ENCODE data around the gene HYCC1.

DNA sequence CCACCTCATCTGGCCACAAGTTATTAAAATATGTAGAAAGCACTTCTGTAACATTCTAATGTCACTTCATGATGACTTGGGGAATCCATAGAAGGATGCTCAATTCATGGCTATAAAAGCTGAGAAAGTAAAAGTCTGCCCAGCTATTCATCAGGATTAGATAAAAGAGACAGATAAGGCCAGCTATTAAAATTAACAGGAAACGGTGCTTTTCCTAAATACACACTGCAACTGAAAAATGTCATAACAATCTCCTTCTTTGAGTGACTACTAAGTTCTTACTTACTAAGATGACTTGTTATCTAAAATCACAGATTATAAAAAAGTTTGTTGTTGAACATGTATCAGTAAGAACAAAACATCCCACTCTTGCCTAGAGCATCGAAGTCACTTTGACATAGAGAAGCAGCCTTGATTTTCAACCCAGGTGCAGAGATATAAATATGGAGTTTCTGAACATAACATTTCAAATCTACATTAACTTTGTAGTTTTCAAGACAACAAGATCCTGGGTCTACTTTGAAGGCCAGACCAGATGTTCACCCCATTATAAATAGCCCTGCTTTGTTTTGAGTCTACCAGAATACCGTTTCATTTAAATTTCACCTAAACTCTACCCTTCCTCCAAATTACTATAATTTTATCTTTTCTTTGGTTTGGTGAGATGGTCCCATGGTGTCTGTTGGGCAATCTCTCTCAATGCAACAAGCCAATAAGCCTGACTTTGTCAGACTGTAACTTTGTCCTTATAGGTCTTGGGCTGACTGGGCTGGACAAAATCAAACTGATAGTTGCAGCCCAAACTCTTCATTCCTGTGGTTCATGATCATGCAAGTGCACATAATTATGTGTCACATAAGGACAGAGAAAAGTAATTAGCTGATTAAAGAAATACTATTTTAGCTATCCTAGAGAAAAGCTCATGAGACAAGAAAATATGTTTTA is 24.0 kb downstream of the HYCC1 start:
- TF ChIP-seq, protein P1, sequence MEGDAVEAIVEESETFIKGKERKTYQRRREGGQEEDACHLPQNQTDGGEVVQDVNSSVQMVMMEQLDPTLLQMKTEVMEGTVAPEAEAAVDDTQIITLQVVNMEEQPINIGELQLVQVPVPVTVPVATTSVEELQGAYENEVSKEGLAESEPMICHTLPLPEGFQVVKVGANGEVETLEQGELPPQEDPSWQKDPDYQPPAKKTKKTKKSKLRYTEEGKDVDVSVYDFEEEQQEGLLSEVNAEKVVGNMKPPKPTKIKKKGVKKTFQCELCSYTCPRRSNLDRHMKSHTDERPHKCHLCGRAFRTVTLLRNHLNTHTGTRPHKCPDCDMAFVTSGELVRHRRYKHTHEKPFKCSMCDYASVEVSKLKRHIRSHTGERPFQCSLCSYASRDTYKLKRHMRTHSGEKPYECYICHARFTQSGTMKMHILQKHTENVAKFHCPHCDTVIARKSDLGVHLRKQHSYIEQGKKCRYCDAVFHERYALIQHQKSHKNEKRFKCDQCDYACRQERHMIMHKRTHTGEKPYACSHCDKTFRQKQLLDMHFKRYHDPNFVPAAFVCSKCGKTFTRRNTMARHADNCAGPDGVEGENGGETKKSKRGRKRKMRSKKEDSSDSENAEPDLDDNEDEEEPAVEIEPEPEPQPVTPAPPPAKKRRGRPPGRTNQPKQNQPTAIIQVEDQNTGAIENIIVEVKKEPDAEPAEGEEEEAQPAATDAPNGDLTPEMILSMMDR (conservative IDR thresholded peaks at IDR 0.05; ENCODE audit: low read depth in 2 of 2) = no peak
- TF ChIP-seq, protein P2, sequence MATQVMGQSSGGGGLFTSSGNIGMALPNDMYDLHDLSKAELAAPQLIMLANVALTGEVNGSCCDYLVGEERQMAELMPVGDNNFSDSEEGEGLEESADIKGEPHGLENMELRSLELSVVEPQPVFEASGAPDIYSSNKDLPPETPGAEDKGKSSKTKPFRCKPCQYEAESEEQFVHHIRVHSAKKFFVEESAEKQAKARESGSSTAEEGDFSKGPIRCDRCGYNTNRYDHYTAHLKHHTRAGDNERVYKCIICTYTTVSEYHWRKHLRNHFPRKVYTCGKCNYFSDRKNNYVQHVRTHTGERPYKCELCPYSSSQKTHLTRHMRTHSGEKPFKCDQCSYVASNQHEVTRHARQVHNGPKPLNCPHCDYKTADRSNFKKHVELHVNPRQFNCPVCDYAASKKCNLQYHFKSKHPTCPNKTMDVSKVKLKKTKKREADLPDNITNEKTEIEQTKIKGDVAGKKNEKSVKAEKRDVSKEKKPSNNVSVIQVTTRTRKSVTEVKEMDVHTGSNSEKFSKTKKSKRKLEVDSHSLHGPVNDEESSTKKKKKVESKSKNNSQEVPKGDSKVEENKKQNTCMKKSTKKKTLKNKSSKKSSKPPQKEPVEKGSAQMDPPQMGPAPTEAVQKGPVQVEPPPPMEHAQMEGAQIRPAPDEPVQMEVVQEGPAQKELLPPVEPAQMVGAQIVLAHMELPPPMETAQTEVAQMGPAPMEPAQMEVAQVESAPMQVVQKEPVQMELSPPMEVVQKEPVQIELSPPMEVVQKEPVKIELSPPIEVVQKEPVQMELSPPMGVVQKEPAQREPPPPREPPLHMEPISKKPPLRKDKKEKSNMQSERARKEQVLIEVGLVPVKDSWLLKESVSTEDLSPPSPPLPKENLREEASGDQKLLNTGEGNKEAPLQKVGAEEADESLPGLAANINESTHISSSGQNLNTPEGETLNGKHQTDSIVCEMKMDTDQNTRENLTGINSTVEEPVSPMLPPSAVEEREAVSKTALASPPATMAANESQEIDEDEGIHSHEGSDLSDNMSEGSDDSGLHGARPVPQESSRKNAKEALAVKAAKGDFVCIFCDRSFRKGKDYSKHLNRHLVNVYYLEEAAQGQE (IDR thresholded peaks at IDR 0.05; ENCODE audit: unreplicated experiment) = no peak
- TF ChIP-seq POLR2AphosphoS5 (IDR thresholded peaks at IDR 0.05; ENCODE audit: low read depth) (no peak), EZH2phosphoT487 (IDR thresholded peaks at IDR 0.05; ENCODE audit: unreplicated experiment) (no peak), EZH2 (IDR thresholded peaks at IDR 0.05; ENCODE audit: low read depth, unreplicated experiment) (no peak), CREB1 (CRISPR knock-in tag; IDR thresholded peaks at IDR 0.05; ENCODE audit: low read depth) (no peak), STAT1 (IDR thresholded peaks at IDR 0.05; ENCODE audit: unreplicated experiment) (no peak), JUNB (IDR thresholded peaks at IDR 0.05; ENCODE audit: unreplicated experiment) (no peak), NANOG (IDR thresholded peaks at IDR 0.05; ENCODE audit: borderline replicate concordance) (no peak)
- TF ChIP-seq, protein P3, sequence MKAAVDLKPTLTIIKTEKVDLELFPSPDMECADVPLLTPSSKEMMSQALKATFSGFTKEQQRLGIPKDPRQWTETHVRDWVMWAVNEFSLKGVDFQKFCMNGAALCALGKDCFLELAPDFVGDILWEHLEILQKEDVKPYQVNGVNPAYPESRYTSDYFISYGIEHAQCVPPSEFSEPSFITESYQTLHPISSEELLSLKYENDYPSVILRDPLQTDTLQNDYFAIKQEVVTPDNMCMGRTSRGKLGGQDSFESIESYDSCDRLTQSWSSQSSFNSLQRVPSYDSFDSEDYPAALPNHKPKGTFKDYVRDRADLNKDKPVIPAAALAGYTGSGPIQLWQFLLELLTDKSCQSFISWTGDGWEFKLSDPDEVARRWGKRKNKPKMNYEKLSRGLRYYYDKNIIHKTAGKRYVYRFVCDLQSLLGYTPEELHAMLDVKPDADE (IDR thresholded peaks at IDR 0.05) = no peak
- TF ChIP-seq, protein P4, sequence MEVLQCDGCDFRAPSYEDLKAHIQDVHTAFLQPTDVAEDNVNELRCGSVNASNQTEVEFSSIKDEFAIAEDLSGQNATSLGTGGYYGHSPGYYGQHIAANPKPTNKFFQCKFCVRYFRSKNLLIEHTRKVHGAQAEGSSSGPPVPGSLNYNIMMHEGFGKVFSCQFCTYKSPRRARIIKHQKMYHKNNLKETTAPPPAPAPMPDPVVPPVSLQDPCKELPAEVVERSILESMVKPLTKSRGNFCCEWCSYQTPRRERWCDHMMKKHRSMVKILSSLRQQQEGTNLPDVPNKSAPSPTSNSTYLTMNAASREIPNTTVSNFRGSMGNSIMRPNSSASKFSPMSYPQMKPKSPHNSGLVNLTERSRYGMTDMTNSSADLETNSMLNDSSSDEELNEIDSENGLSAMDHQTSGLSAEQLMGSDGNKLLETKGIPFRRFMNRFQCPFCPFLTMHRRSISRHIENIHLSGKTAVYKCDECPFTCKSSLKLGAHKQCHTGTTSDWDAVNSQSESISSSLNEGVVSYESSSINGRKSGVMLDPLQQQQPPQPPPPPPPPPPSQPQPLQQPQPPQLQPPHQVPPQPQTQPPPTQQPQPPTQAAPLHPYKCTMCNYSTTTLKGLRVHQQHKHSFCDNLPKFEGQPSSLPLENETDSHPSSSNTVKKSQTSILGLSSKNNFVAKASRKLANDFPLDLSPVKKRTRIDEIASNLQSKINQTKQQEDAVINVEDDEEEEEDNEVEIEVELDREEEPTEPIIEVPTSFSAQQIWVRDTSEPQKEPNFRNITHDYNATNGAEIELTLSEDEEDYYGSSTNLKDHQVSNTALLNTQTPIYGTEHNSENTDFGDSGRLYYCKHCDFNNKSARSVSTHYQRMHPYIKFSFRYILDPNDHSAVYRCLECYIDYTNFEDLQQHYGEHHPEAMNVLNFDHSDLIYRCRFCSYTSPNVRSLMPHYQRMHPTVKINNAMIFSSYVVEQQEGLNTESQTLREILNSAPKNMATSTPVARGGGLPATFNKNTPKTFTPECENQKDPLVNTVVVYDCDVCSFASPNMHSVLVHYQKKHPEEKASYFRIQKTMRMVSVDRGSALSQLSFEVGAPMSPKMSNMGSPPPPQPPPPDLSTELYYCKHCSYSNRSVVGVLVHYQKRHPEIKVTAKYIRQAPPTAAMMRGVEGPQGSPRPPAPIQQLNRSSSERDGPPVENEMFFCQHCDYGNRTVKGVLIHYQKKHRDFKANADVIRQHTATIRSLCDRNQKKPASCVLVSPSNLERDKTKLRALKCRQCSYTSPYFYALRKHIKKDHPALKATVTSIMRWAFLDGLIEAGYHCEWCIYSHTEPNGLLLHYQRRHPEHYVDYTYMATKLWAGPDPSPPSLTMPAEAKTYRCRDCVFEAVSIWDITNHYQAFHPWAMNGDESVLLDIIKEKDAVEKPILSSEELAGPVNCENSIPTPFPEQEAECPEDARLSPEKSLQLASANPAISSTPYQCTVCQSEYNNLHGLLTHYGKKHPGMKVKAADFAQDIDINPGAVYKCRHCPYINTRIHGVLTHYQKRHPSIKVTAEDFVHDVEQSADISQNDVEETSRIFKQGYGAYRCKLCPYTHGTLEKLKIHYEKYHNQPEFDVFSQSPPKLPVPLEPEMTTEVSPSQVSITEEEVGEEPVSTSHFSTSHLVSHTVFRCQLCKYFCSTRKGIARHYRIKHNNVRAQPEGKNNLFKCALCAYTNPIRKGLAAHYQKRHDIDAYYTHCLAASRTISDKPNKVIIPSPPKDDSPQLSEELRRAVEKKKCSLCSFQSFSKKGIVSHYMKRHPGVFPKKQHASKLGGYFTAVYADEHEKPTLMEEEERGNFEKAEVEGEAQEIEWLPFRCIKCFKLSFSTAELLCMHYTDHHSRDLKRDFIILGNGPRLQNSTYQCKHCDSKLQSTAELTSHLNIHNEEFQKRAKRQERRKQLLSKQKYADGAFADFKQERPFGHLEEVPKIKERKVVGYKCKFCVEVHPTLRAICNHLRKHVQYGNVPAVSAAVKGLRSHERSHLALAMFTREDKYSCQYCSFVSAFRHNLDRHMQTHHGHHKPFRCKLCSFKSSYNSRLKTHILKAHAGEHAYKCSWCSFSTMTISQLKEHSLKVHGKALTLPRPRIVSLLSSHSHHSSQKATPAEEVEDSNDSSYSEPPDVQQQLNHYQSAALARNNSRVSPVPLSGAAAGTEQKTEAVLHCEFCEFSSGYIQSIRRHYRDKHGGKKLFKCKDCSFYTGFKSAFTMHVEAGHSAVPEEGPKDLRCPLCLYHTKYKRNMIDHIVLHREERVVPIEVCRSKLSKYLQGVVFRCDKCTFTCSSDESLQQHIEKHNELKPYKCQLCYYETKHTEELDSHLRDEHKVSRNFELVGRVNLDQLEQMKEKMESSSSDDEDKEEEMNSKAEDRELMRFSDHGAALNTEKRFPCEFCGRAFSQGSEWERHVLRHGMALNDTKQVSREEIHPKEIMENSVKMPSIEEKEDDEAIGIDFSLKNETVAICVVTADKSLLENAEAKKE (CRISPR knock-in tag; IDR thresholded peaks at IDR 0.05) = no peak

Measured in GM23338 (cell line).